ENCODE measurements around the gene UCN. TPM values are rescaled to one million over a fixed set of nuclear protein-coding genes. Genes with fewer than 3 reads are reported as not detected.

Gene UCN
- total RNA-seq, 1 experiment from 2014 or later: 4.6 TPM

DNA sequence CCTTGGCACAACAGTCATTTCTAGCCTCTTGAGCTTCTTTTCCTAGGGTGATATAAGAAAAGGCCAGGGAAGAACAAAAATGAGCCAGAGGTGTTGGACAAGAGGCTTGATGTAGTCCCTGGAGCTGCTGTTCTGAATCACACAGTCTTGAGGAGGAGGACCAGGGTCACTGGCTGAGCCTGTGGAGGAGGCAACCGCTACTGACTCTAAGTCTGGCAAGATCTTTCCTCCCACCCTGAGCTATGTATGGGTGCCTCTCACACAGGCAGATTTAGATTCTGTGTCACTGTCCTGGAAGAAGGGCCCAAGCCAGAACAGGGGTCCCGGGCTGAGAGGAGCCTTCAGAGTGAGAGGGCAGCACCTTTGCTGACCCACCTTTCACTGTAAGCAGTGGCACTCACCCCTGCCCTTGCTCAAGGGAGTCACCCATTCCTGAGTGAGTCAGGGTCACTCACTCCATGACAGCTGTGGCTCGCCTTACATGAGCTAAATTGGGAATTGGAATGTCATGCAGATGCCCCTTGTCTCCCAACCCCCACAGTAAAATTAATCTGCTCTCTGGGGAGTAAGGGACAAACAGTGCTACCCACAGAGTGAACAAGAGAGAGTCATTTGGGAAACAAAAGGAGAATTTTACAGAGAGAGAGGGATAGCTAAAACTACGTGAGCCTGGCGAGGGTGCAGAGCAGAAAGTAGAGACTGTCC is 26.2 kb downstream of the UCN start, which contains the start of gene TRIM54:
TSS of gene TRIM54 (plus strand) at position 575 of the 705 bp plus-strand sequence. CDS start 303 bp downstream, outside the sequence.
- Mint-ChIP-seq H3K36me3 (ENCODE audit: insufficient read depth, unreplicated experiment) (no peaks in the 10 kb centered on the region), H3K9me3 (ENCODE audit: low read depth, unreplicated experiment) (no peaks in the 10 kb centered on the region), H3K27me3 (ENCODE audit: unreplicated experiment) (peaks cover 82% of the 10 kb centered on the region), H3K27ac (ENCODE audit: unreplicated experiment) (no peak within 1 kb of the TSS), H3K4me1 (ENCODE audit: low read depth, unreplicated experiment) (peaks cover 27% of the 10 kb centered on the region), H3K4me3 (ENCODE audit: low read depth, unreplicated experiment) (no peak within 1 kb of the TSS)
- no peak for DNase-seq
- no TSS peak for BruUV-seq (replicated peaks)
- CTCF ChIA-PET: interaction anchor here (1.0 to 5.6 kb wide), 3 partner anchors 11 to 21 kb away, joined by 3 to 29 read pairs (median 4); no protein-coding TSS in a partner anchor
- intact Hi-C loops (cut with micrococcal nuclease; ENCODE audit: unreplicated experiment): no loop called here
- TF ChIP-seq, protein P1, sequence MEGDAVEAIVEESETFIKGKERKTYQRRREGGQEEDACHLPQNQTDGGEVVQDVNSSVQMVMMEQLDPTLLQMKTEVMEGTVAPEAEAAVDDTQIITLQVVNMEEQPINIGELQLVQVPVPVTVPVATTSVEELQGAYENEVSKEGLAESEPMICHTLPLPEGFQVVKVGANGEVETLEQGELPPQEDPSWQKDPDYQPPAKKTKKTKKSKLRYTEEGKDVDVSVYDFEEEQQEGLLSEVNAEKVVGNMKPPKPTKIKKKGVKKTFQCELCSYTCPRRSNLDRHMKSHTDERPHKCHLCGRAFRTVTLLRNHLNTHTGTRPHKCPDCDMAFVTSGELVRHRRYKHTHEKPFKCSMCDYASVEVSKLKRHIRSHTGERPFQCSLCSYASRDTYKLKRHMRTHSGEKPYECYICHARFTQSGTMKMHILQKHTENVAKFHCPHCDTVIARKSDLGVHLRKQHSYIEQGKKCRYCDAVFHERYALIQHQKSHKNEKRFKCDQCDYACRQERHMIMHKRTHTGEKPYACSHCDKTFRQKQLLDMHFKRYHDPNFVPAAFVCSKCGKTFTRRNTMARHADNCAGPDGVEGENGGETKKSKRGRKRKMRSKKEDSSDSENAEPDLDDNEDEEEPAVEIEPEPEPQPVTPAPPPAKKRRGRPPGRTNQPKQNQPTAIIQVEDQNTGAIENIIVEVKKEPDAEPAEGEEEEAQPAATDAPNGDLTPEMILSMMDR (IDR thresholded peaks at IDR 0.05; ENCODE audit: unreplicated experiment): no peak

DNA sequence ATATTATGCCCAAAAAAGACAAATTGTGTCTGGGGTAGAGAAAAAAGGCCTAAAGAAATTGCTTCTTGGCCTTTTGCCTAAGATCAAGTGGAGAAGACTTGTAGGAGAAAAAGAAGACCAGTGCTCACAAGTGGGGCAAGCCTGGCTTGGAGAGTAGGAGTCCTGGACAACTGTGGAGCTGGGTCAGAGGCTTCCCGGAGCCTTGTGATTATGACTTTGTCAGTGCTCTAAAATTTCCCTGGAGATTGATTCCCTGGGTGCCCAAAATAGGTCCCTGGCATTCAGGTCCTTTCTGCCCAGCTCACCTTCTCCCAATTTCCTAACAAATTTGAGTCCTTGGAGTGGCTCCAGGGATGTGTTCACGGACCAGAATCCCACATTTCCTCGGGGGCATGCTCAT is 26.8 kb downstream of the UCN start:
- BruUV-seq (replicated peaks): no TSS peak
- peaks cover 27% of the 10 kb centered on the region for H3K4me1 Mint-ChIP-seq (ENCODE audit: low read depth, unreplicated experiment)
- H3K36me3 Mint-ChIP-seq (ENCODE audit: insufficient read depth, unreplicated experiment): no peaks in the 10 kb centered on the region
- intact Hi-C loops (cut with micrococcal nuclease; ENCODE audit: unreplicated experiment): no loop called here
- no peak for DNase-seq
- H3K9me3 Mint-ChIP-seq (ENCODE audit: low read depth, unreplicated experiment): no peaks in the 10 kb centered on the region
- no peak overlapping the region for H3K4me3 Mint-ChIP-seq (ENCODE audit: low read depth, unreplicated experiment)
- H3K27me3 Mint-ChIP-seq (ENCODE audit: unreplicated experiment): peaks cover 82% of the 10 kb centered on the region
- CTCF ChIA-PET: interaction anchor here (1.0 to 5.6 kb wide), 4 partner anchors 11 to 182 kb away, joined by 3 to 29 read pairs (median 8); no protein-coding TSS in a partner anchor
- TF ChIP-seq, protein P1 (IDR thresholded peaks at IDR 0.05; ENCODE audit: unreplicated experiment): no peak
- H3K27ac Mint-ChIP-seq (ENCODE audit: unreplicated experiment): no peak overlapping the region

DNA sequence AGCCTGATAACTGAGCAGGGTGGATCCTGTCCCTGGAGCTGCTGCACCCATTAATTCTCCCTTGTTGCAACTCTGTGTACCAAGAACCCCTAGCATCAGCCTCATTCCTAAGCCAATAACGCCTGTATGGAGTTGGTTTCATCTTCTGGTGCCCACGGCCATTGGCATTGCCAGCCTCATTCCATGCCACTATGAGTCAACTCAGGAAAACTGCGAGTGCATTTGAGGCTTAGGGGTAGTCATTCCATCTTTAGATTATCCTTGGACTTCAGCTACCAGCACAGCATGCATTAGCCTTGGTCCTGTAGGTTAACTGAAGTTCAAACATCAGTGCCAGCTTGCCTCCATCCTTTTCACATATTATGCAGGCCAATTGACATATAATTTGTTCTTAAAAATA is 27.4 kb downstream of the UCN start:
- TF ChIP-seq, protein P1 (IDR thresholded peaks at IDR 0.05; ENCODE audit: unreplicated experiment): no peak
- Mint-ChIP-seq H3K4me3 (ENCODE audit: low read depth, unreplicated experiment) (no peak overlapping the region), H3K27me3 (ENCODE audit: unreplicated experiment) (peaks cover 86% of the 10 kb centered on the region), H3K4me1 (ENCODE audit: low read depth, unreplicated experiment) (peaks cover 27% of the 10 kb centered on the region), H3K27ac (ENCODE audit: unreplicated experiment) (no peak overlapping the region), H3K36me3 (ENCODE audit: insufficient read depth, unreplicated experiment) (no peaks in the 10 kb centered on the region), H3K9me3 (ENCODE audit: low read depth, unreplicated experiment) (no peaks in the 10 kb centered on the region)
- DNase-seq: no peak
- intact Hi-C loops (cut with micrococcal nuclease; ENCODE audit: unreplicated experiment): loop anchor here (1.0 kb wide), 1 partner anchor 183 kb away; no protein-coding TSS in a partner anchor
- no TSS peak for BruUV-seq (replicated peaks)
- CTCF ChIA-PET: interaction anchor here (2.0 to 5.6 kb wide), 4 partner anchors 12 to 182 kb away, joined by 9 to 29 read pairs (median 12); partner anchors contain the start of gene SLC30A3

DNA sequence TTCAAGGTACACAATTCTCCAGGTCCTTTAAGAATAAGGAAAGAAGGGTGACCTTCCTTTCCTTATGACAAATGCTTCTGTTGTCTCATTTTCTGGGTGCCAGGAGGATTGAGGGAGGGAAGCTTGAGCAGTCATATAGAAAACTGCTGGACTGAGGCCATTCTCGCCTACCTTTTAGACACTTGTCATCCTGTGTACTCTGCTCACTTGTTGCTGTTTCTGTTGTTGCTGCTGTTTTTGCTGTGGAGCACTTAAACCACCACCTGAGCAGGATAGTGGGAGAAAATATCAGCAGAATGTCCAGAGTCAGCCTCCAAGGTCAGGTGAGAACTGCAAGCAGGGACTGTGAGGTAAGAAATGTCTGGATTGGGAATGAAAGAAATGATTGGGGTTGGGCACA is 30.2 kb downstream of the UCN start:
- H3K27ac Mint-ChIP-seq (ENCODE audit: unreplicated experiment): no peak overlapping the region
- H3K4me3 Mint-ChIP-seq (ENCODE audit: low read depth, unreplicated experiment): no peak overlapping the region
- H3K9me3 Mint-ChIP-seq (ENCODE audit: low read depth, unreplicated experiment): no peaks in the 10 kb centered on the region
- peaks cover 91% of the 10 kb centered on the region for H3K27me3 Mint-ChIP-seq (ENCODE audit: unreplicated experiment)
- H3K4me1 Mint-ChIP-seq (ENCODE audit: low read depth, unreplicated experiment): peaks cover 23% of the 10 kb centered on the region
- DNase-seq: no peak
- no TSS peak for BruUV-seq (replicated peaks)
- H3K36me3 Mint-ChIP-seq (ENCODE audit: insufficient read depth, unreplicated experiment): no peaks in the 10 kb centered on the region
- intact Hi-C loops (cut with micrococcal nuclease; ENCODE audit: unreplicated experiment): no loop called here
- CTCF ChIA-PET: interaction anchor here (0.8 kb wide), 1 partner anchor 25 kb away, joined by 3 read pairs; no protein-coding TSS in a partner anchor
- TF ChIP-seq, protein P1 (IDR thresholded peaks at IDR 0.05; ENCODE audit: unreplicated experiment): no peak

Measured in Calu3 (cell line).